Measurements from ENCODE around the gene RFWD3.

Gene RFWD3

DNA sequence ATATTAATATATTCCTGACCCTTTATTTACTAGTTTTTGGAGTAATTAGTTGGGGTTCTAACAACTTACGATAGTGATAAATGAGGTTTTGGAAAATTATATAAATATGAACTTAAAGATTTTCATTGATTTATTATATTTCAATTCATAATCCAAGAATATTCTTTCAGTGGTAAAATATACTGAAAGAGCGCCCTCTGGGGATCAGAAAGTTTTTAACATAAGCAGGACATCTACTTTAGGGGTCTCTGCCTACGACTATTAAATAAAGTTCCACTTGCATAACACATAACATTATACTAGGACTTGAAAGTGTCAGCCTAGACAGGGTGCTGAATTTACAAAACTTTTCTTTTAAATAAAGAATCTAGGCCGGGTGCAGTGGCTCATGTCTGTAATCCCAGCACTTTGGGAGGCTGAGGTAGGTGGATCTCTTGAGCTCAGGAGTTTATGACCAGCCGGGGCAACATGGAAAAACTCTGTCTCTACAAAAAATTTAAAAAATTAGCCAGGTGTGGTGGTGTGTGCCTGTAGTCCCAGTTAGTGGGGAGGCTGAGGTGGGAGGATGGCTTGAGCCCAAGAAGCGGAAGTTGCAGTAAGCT is 15.6 kb downstream of the RFWD3 start:
- Histone ChIP-seq H3K27me3 (ENCODE audit: control insufficient read depth in 2 of 2, insufficient read depth in 2 of 2, low read length in 2 of 2) (no peaks in the 10 kb centered on the region), H3K36me3 (ENCODE audit: control insufficient read depth in 2 of 2, insufficient read depth in 2 of 2, low read length in 2 of 2) (peaks cover 16 to 45% of the 10 kb centered on the region in 2 donors)

GRCh38 chr16:74649839-74650504 is 16.7 kb downstream of the RFWD3 start:
- H3K4me1 ChIP-seq (ENCODE audit: control insufficient read depth in 2 of 2, insufficient read depth in 2 of 2, low read length in 2 of 2) = no peaks in the 10 kb centered on the region
- no peaks in the 10 kb centered on the region for H3K9me3 ChIP-seq (ENCODE audit: control insufficient read depth in 2 of 2, low read length in 2 of 2)
- H3K4me3 ChIP-seq (ENCODE audit: low read length in 2 of 2) = no peak overlapping the region
- no peaks in the 10 kb centered on the region for H3K27me3 ChIP-seq (ENCODE audit: control insufficient read depth in 2 of 2, insufficient read depth in 2 of 2, low read length in 2 of 2)
- no peak overlapping the region for H3K27ac ChIP-seq (ENCODE audit: low read depth in 2 of 2, low read length in 2 of 2)
- H3K9ac ChIP-seq (ENCODE audit: low read depth in 1 of 2, low read length in 2 of 2) = no peak overlapping the region
- peaks cover 19 to 48% of the 10 kb centered on the region in 2 donors for H3K36me3 ChIP-seq (ENCODE audit: control insufficient read depth in 2 of 2, insufficient read depth in 2 of 2, low read length in 2 of 2)

More for the DNA sequence above, 15.6 kb downstream of the RFWD3 start:
- Histone ChIP-seq H3K4me3 (ENCODE audit: low read length in 2 of 2) (no peak overlapping the region), H3K4me1 (ENCODE audit: control insufficient read depth in 2 of 2, insufficient read depth in 2 of 2, low read length in 2 of 2) (no peaks in the 10 kb centered on the region), H3K9me3 (ENCODE audit: control insufficient read depth in 2 of 2, low read length in 2 of 2) (no peaks in the 10 kb centered on the region), H3K27ac (ENCODE audit: low read depth in 2 of 2, low read length in 2 of 2) (no peak overlapping the region), H3K9ac (ENCODE audit: low read depth in 1 of 2, low read length in 2 of 2) (no peak overlapping the region)

DNA sequence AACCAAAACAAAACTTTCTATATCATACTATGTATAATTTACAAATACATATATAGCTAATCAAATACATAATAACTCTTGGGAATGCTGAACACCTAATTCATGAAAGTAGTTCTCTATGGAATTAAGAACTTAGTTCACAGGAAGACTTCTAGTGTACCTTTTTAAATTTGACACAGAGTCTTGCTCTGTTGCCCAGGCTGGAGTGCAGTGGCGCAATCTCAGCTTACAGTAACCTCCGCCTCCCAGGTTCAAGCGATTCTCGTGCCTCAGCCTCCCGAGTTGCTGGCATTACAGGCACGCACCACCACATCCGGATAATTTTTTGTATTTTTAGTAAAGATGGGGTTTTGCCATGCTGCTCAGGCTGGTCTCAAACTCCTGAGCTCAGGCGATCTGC is 24.7 kb downstream of the RFWD3 start:
- Histone ChIP-seq H3K9me3 (ENCODE audit: control insufficient read depth in 2 of 2, low read length in 2 of 2) (no peaks in the 10 kb centered on the region), H3K27ac (ENCODE audit: low read depth in 2 of 2, low read length in 2 of 2) (no peak overlapping the region), H3K4me1 (ENCODE audit: control insufficient read depth in 2 of 2, insufficient read depth in 2 of 2, low read length in 2 of 2) (no peaks in the 10 kb centered on the region), H3K36me3 (ENCODE audit: control insufficient read depth in 2 of 2, insufficient read depth in 2 of 2, low read length in 2 of 2) (peaks cover 21 to 35% of the 10 kb centered on the region in 2 donors), H3K27me3 (ENCODE audit: control insufficient read depth in 2 of 2, insufficient read depth in 2 of 2, low read length in 2 of 2) (no peaks in the 10 kb centered on the region), H3K9ac (ENCODE audit: low read depth in 1 of 2, low read length in 2 of 2) (no peak overlapping the region), H3K4me3 (ENCODE audit: low read length in 2 of 2) (no peak overlapping the region)

DNA sequence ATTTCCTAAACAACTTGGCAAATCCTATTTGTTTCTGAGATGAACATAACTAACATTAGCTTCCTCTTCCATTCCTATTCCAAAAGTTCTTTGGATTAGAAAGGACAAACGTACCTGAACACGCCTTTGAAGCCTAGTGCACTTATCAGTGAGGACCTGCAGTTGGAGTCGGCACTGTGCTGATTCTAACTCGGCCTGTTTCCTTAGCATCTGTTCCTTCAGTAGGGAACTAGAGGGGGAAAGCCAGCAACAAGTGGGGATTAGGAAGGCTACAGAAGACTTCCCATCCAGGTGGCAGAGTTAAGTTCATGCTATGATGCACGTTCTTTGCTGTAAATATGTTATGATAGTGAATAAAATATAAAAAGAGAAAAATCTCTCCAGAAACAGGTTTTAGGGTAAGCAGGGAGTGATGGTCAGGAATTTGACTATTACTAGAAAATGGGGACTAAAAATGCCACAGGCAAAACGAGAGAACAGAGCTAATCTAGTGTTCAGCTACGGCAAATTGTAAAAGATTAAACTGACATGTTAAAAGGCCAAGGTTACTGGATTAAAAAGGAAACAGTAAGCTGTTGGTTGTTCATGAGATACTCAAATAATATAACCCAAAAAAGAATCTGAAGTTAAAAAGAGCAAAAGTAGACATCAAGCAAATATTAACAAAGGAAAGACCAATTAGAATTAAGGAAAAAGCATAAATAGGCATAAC is 28.8 kb downstream of the RFWD3 start:
- Histone ChIP-seq H3K36me3 (ENCODE audit: control insufficient read depth in 2 of 2, insufficient read depth in 2 of 2, low read length in 2 of 2) (peaks cover 17 to 27% of the 10 kb centered on the region in 2 donors), H3K9me3 (ENCODE audit: control insufficient read depth in 2 of 2, low read length in 2 of 2) (no peaks in the 10 kb centered on the region), H3K4me1 (ENCODE audit: control insufficient read depth in 2 of 2, insufficient read depth in 2 of 2, low read length in 2 of 2) (no peaks in the 10 kb centered on the region), H3K9ac (ENCODE audit: low read depth in 1 of 2, low read length in 2 of 2) (no peak overlapping the region), H3K27me3 (ENCODE audit: control insufficient read depth in 2 of 2, insufficient read depth in 2 of 2, low read length in 2 of 2) (no peaks in the 10 kb centered on the region), H3K27ac (ENCODE audit: low read depth in 2 of 2, low read length in 2 of 2) (no peak overlapping the region), H3K4me3 (ENCODE audit: low read length in 2 of 2) (no peak overlapping the region)

GRCh38 chr16:74635303-74635702 is 31.4 kb downstream of the RFWD3 start:
- H3K9ac ChIP-seq (ENCODE audit: low read depth in 1 of 2, low read length in 2 of 2) = no peak overlapping the region
- H3K36me3 ChIP-seq (ENCODE audit: control insufficient read depth in 2 of 2, insufficient read depth in 2 of 2, low read length in 2 of 2) = peaks cover 33 to 45% of the 10 kb centered on the region in 2 donors
- no peaks in the 10 kb centered on the region for H3K4me1 ChIP-seq (ENCODE audit: control insufficient read depth in 2 of 2, insufficient read depth in 2 of 2, low read length in 2 of 2)

GRCh38 chr16:74633686-74634085 is 33.0 kb downstream of the RFWD3 start:
- Histone ChIP-seq H3K4me1 (ENCODE audit: control insufficient read depth in 2 of 2, insufficient read depth in 2 of 2, low read length in 2 of 2) (no peaks in the 10 kb centered on the region), H3K9me3 (ENCODE audit: control insufficient read depth in 2 of 2, low read length in 2 of 2) (no peaks in the 10 kb centered on the region), H3K9ac (ENCODE audit: low read depth in 1 of 2, low read length in 2 of 2) (no peak overlapping the region), H3K27me3 (ENCODE audit: control insufficient read depth in 2 of 2, insufficient read depth in 2 of 2, low read length in 2 of 2) (no peaks in the 10 kb centered on the region), H3K27ac (ENCODE audit: low read depth in 2 of 2, low read length in 2 of 2) (no peak overlapping the region), H3K4me3 (ENCODE audit: low read length in 2 of 2) (no peak overlapping the region), H3K36me3 (ENCODE audit: control insufficient read depth in 2 of 2, insufficient read depth in 2 of 2, low read length in 2 of 2) (peaks cover 43 to 55% of the 10 kb centered on the region in 2 donors)

More at GRCh38 chr16:74635303-74635702, 31.4 kb downstream of the RFWD3 start:
- H3K9me3 ChIP-seq (ENCODE audit: control insufficient read depth in 2 of 2, low read length in 2 of 2) = no peaks in the 10 kb centered on the region
- H3K4me3 ChIP-seq (ENCODE audit: low read length in 2 of 2) = no peak overlapping the region
- H3K27ac ChIP-seq (ENCODE audit: low read depth in 2 of 2, low read length in 2 of 2) = no peak overlapping the region
- no peaks in the 10 kb centered on the region for H3K27me3 ChIP-seq (ENCODE audit: control insufficient read depth in 2 of 2, insufficient read depth in 2 of 2, low read length in 2 of 2)

- Histone ChIP-seq H3K9ac (ENCODE audit: low read depth in 1 of 2, low read length in 2 of 2) (no peak overlapping the region), H3K9me3 (ENCODE audit: control insufficient read depth in 2 of 2, low read length in 2 of 2) (no peaks in the 10 kb centered on the region), H3K4me3 (ENCODE audit: low read length in 2 of 2) (no peak overlapping the region), H3K27me3 (ENCODE audit: control insufficient read depth in 2 of 2, insufficient read depth in 2 of 2, low read length in 2 of 2) (no peaks in the 10 kb centered on the region), H3K27ac (ENCODE audit: low read depth in 2 of 2, low read length in 2 of 2) (no peak overlapping the region), H3K4me1 (ENCODE audit: control insufficient read depth in 2 of 2, insufficient read depth in 2 of 2, low read length in 2 of 2) (no peaks in the 10 kb centered on the region), H3K36me3 (ENCODE audit: control insufficient read depth in 2 of 2, insufficient read depth in 2 of 2, low read length in 2 of 2) (peaks cover 67 to 78% of the 10 kb centered on the region in 2 donors)
Measured at GRCh38 chr16:74627506-74628220, 39.0 kb downstream of the RFWD3 start.

- H3K9ac ChIP-seq (ENCODE audit: low read depth in 1 of 2, low read length in 2 of 2) = no peak overlapping the region
- peaks cover 62 to 79% of the 10 kb centered on the region in 2 donors for H3K36me3 ChIP-seq (ENCODE audit: control insufficient read depth in 2 of 2, insufficient read depth in 2 of 2, low read length in 2 of 2)
- H3K9me3 ChIP-seq (ENCODE audit: control insufficient read depth in 2 of 2, low read length in 2 of 2) = no peaks in the 10 kb centered on the region
- no peaks in the 10 kb centered on the region for H3K27me3 ChIP-seq (ENCODE audit: control insufficient read depth in 2 of 2, insufficient read depth in 2 of 2, low read length in 2 of 2)
- no peaks in the 10 kb centered on the region for H3K4me1 ChIP-seq (ENCODE audit: control insufficient read depth in 2 of 2, insufficient read depth in 2 of 2, low read length in 2 of 2)
- no peak overlapping the region for H3K4me3 ChIP-seq (ENCODE audit: low read length in 2 of 2)
- no peak overlapping the region for H3K27ac ChIP-seq (ENCODE audit: low read depth in 2 of 2, low read length in 2 of 2)
Measured at GRCh38 chr16:74626741-74627416, 39.8 kb downstream of the RFWD3 start.

DNA sequence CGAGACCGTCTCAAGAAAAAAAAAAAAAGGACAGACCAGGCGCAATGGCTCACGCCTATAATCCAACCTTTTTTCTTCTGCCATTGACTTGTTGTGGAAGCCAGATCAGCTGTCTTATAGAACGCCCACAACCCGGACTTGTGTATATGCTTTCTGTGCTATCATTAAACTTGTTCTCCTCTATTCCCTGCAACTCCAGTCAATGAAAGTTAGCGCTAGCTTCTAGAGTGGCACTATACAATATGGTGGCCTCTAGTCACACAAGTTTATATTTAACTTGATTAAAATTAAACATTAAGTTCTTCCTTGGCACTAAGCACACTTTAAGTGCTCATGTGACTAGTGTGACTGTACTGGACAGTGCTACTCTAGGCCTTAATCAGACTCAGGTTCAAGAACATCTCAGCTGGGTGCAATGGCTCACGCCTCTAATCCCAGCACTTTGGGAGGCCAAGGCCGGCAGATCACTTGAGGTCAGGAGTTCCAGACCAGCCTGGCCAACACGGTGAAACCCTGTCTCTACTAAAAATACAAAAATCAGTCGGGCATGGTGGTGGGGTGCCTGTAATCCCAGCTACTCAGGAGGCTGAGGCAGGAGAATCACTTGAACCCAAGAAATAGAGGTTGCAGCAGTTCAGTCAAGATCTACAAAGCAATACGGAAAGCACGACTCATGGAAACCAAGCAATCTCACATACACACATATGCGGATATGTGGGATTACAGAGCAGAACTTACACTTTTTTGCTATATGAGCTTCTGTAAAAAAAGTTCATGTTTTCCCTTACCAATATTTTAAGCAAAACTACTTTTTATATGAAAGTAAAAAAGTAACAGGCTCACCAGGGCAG is 41.0 kb downstream of the RFWD3 start:
- Histone ChIP-seq H3K27ac (ENCODE audit: low read depth in 2 of 2, low read length in 2 of 2) (no peak overlapping the region), H3K9me3 (ENCODE audit: control insufficient read depth in 2 of 2, low read length in 2 of 2) (no peaks in the 10 kb centered on the region), H3K4me1 (ENCODE audit: control insufficient read depth in 2 of 2, insufficient read depth in 2 of 2, low read length in 2 of 2) (no peaks in the 10 kb centered on the region), H3K27me3 (ENCODE audit: control insufficient read depth in 2 of 2, insufficient read depth in 2 of 2, low read length in 2 of 2) (no peaks in the 10 kb centered on the region), H3K4me3 (ENCODE audit: low read length in 2 of 2) (no peak overlapping the region), H3K9ac (ENCODE audit: low read depth in 1 of 2, low read length in 2 of 2) (no peak overlapping the region), H3K36me3 (ENCODE audit: control insufficient read depth in 2 of 2, insufficient read depth in 2 of 2, low read length in 2 of 2) (peaks cover 54 to 70% of the 10 kb centered on the region in 2 donors)
